Liver (tissue), 3 donors: ENCODE measurements around the gene STARD3NL.

ENCODE experiments used
- ATF3 ChIP-seq: IDR thresholded peaks from 2 replicates; pipeline ENCODE4 v1.6.1; 2016; ENCODE audit warnings: antibody characterized with exemption
- CTCF ChIP-seq: fragments of 150-350 bp; IDR thresholded peaks from 2 replicates; pipeline ENCODE4 v1.5.1; 2017; ENCODE audit warnings: improper control_type of control experiment, low read depth, low read length; ENCODE audit not compliant: missing input control
- EGR1 ChIP-seq, 2 donors: IDR thresholded peaks; 2 replicates each; pipeline ENCODE4 v1.6.1; 2016 to 2018; ENCODE audit warnings: antibody characterized with exemption in 2 of 2, low read depth in 2 of 2
- GABPA ChIP-seq, 2 donors: IDR thresholded peaks in 1 of 2; conservative IDR thresholded peaks in 1 of 2; 2 replicates each; pipeline ENCODE4 v1.6.1; 2016; ENCODE audit warnings: antibody characterized with exemption in 2 of 2, mild to moderate bottlenecking in 1 of 2, moderate library complexity in 1 of 2
- JUND ChIP-seq, 2 donors: IDR thresholded peaks; 2 replicates each; pipeline ENCODE4 v1.6.1; 2016; ENCODE audit warnings: antibody characterized with exemption in 2 of 2
- MAX ChIP-seq: IDR thresholded peaks from 2 replicates; pipeline ENCODE4 v1.6.1; 2016; ENCODE audit warnings: antibody characterized with exemption
- REST ChIP-seq: IDR thresholded peaks from 2 replicates; pipeline ENCODE4 v1.6.1; 2016; ENCODE audit warnings: antibody characterized with exemption, mild to moderate bottlenecking
- SP1 ChIP-seq: IDR thresholded peaks from 2 replicates; pipeline ENCODE4 v1.6.1; 2018; ENCODE audit warnings: antibody characterized with exemption, mild to moderate bottlenecking
- TAF1 ChIP-seq: conservative IDR thresholded peaks from 2 replicates; pipeline ENCODE4 v1.6.1; 2016; ENCODE audit warnings: antibody characterized with exemption, mild to moderate bottlenecking
- YY1 ChIP-seq: IDR thresholded peaks from 2 replicates; pipeline ENCODE4 v1.6.1; 2016; ENCODE audit warnings: antibody characterized with exemption, mild to moderate bottlenecking
- ZBTB33 ChIP-seq: IDR thresholded peaks from 2 replicates; pipeline ENCODE4 v1.6.1; 2016; ENCODE audit warnings: antibody characterized with exemption
- donor health status: healthy.
- donor health status: healthy.

GRCh38 chr7:38171623-38172391 is 6.2 kb upstream of the STARD3NL start:
- no peak for TF ChIP-seq REST
- TF ChIP-seq CTCF, result no peak
- TF ChIP-seq YY1, result no peak
- TF ChIP-seq GABPA (IDR thresholded peaks at IDR 0.05 in 1 of 2, conservative IDR thresholded peaks at IDR 0.05 in 1 of 2), result no peak
- no peak for TF ChIP-seq MAX
- no peak for TF ChIP-seq TAF1
- no peak for TF ChIP-seq ATF3
- TF ChIP-seq ZBTB33, result no peak
- TF ChIP-seq JUND (IDR thresholded peaks at IDR 0.05), result no peak
- no peak for TF ChIP-seq SP1
- TF ChIP-seq EGR1 (IDR thresholded peaks at IDR 0.05; ENCODE audit: low read depth in 2 of 2), result no peak
